Stimulated activated CD8-positive, alpha-beta memory T cell treated with anti-CD3 and anti-CD28 coated beads, Interleukin-12 subunit alpha, Interleukin-12 subunit beta, amount 100 ng/mL, for 1 hour (primary cell): ENCODE results near the gene SLC1A1.
"Not testable (repeated sequence)": the region's sequence is repeated elsewhere in the genome, so short reads cannot be mapped to it uniquely, and the experiment has no call there.

Source experiments
- DNase-seq: peaks from one replicate; pipeline ENCODE4 v3.0.0-alpha.2; 2020; ENCODE audit warnings: low read depth

Gene SLC1A1

DNA sequence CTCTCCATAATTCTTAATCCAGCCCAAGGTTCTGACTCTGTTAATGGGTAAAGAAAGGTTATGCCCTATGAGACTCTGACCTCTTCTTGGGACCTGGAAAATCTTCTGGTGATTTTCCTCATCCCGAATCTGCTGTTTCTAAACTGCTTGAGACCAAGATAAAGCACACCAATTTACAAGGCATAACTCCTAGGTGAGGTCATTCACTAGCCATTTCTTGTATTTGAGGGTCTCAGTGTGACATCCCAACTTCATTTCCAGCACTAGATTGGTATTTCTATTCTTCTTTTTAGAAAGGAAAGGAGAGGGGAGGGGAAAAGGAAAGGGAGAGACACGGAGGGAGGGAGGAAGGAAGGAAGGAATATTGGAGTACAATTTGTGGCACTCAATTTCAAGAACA is 51.6 kb downstream of the SLC1A1 start:
- DNase-seq, result no peak

DNA sequence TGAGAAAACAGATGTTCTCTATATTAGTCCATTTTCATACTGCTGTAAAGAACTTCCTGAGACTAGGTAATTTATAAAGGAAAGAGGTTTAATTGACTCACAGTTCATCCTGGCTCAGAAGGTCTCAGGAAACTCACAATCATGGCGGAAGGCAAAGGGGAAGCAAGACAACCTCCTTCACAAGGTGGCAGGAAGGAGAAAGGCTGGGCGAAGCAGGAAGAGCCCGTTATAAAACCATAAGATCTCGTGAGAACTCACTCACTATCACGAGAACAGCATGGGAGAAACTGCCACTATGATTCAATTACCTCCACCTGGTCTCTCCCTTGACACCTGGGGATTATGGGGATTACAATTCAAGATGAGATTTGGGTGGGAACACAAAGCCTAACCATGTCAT is 54.4 kb downstream of the SLC1A1 start:
- DNase-seq, result not testable (repeated sequence)

DNA sequence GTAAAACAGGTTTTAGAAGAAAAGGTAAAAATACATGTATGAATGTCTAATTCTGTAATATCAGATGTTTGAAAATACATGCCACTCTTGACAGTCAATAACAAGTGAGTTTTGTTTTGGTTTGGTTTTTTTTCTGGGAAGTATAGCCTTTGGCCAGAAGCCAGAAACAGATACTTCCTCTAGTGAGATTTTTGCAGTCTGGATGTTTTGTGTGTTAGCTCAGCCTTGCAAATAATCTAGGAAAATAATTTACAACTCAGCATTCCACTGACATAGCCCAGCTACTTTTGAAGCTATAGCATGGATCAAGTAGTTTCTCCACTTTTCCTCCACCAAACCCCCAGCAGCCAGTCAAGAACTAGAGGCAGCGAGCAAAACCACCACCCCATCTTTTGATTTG is 56.7 kb downstream of the SLC1A1 start:
- no peak for DNase-seq

DNA sequence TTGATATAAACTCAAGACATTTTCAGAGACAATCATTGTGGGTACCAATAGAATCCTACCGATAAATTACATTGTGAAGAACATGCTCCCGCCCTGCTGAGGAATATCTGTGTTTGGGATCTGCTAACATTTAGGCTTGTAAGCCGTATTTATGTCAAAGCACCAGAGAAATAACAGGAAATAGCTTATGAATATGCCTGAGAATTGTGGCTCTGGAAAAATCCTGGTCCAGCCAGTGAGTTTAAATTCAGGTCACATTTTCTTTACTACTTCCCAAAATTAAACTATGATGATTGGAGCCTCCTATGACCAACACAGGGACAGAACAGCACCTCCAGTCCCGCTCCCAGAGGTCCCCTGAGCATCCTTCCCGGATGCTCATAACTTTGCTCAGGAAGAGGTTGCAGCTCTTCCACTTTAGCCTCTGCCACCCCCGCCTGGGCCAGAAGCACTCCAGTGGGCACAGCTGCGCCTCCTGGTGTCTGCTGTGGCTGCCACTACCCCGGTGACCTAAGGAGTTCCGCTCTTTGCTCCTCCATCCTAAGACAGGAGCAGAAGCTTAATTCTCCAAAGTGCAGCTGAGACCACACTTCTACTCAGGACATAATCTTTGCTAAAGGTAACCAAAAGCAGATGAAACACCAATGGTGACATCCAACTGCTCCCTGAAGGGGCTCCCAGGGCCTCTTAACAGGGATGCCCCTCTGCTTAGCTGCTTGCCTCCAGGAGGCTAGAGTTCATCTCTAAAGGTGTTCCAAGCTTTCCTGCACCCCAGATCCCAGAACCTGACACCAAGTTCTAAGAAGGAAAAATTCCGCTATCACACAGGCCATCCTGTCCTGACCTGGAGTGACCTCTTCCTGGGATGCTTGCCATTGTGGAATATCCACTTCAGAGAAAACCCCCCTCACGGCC is 58.8 kb downstream of the SLC1A1 start:
- DNase-seq, result no peak

DNA sequence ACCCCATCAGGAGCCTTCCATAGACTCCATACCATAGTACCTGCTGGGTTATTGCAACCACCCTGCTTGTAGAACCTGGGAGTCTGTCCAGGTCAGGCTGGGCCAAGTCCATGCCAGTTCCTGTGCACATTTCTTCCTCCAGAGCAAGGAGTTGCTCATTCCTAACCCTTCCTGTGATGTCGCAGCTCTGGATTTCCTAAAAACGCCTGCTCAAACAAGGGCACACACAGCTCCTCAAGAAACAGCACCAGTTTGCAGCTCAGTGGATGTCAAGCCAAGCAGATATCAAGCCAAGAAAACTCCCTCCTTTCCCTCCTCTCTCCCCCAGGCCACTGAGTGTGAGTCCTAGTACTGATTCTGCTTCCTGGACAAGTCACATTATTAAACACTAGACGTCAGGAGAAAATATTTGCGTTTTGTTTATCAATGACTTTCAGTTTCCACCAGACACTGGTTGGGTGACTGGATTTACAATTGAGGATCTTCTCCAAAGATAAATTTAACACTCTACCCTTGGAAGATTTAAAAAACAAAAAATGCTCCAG is 59.6 kb downstream of the SLC1A1 start:
- no peak for DNase-seq

DNA sequence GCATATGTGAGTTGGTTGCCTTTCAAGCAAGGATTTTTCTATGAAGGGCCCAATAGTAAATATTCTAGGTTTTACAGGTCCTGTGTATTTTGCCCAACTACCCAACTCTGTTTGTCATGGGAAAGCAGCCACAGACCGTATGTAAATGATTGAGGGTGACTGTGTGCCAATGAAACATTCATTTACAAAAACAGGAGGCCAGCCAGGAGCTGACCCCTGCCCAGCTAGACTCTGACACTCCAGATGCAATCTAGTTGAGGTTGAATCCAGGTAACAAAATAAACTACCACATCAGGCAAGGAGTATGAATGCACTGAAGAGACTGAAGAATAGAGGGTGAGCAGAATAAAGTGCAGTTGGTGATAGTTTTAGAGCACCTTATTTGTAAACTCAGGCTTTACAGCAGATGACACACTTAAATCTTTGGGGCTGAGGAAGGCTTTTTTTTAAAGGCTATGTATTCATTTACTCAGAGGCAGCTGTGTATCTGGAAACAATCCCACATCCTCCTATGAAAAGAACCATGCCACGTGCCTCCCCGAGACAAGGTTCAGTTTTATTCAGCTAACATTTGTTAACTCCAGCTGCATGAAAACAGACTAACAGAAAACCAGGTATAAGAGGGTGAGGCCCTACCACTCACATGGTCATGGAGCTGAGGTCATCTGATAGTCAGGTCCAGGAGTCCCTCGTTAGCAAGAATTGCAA is 60.7 kb downstream of the SLC1A1 start:
- DNase-seq, result no peak

DNA sequence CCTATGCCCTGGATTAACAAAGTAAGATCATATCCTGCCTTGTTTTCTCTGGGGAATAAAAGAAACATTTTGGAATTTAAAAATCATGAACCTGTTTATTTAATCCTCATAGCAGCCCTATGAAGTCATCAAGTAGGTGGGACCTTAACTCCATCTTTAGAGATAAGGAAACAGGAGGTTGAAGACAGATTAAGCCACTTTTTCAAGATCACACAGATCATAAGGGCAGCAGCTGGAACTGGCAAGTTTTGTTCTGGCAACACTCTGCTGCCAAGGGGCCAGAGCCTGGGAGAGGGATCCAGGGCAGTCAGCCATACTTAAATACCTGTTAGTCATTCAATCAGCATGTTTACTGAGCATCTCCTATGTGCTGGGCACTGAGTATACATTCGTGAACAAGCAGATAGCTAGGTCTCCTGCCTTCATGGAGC is 63.7 kb downstream of the SLC1A1 start:
- DNase-seq, result no peak

DNA sequence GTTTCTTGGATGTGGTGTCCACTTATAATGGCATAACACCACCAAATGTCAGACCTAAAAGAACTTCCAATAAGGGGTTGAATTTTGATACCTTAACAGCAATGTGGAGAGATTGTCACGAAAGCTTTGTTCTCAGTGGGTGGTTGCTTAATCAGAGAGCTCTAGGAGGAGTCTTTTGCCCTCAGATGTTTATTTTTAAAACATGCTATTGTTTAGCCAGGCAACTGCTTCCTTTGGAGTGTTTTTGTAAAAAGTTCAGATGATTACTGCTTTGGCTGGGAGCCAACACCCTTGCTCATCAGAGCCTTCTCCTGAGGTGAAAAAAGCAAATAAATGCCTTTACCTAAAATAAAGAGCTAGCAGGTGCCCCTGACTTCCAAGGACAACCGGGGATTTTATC is 65.0 kb downstream of the SLC1A1 start:
- no peak for DNase-seq

DNA sequence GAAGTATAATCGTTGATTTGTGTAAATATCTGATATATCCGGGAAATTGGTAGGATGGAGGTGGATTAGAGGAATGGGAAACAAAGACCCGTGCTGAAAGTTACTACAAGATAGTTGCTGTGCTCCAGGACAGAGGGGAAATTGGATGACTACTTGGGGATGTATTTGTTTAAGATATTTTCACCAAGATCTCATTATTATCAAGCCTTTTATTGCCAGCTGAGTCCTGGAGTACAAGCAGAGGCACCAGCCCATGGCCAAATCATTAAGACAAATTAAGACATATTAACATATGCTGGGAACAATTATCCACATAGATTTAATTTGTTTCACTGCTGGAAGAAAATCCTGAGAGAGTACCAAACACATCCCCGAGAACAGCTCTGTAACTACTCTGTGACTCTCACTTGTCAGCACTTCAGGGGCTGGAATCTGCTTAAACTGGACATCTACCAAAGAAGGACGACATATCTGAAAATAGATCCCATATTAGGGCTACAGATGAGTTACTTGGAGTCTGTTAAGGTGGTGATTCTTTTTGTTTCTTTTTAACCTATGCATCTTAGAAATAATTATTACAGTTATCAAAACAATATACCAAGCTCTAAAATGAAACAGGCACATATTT is 68.2 kb downstream of the SLC1A1 start:
- no peak for DNase-seq

DNA sequence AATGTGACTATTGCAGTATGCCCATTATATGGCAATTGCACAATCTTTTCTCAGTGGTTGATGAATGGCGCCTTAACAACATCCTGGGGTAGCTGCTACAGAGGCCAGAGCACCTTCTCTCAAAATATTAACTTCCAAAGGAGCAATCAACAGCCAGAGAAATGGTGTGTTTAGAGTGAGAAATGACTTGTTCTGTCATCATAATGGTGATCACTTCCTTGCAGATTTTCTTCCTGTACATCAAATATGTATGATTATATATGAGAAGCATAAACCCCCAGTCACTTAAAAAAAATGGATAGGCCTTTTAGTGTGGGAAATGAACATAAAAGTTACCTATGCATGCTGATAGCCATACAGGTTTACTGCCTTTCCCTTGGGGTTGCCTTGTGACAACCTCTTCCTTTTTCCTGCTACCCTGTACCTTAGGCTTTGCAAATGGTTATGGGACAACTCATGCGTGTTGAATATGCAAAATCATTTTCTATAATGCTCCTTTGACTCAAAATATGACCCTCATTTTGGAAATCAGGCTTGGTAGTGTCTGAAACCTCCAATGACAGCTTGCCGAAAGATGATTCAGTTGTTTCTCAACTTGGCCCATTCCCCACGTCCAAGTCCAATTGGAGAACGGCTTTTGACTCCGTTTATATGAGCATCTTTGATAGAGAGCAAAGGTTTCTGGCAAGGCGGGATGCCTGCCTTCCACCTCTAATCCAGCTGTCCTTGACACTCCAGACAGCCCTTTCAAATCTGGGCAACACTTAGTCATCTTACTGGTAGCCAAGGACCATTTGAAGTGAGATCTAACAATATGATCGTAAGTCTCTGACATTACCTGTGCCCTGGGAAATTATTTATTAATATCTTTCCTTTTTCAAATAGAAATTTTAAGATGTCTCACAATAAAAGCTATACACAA is 69.3 kb downstream of the SLC1A1 start:
- no peak for DNase-seq

DNA sequence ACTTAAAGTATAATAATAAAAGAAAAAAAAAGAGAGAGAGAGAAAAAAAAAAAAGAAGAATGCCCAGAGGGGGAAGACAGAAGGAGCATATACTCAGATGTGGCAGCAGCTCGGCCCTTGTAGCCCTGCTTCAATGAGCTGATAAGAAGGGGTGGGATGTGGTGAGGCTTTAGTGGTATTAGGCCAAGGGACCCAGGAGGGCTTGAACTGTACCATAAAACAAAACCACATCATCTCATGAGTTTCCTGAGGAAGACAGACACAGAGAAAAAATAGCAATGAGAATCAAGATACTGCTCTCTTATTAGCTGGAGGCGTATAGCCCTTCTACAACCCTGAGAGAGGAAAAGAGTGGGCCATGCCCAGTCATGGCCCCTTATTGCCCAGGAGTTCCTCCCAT is 72.8 kb downstream of the SLC1A1 start:
- DNase-seq, result no peak

DNA sequence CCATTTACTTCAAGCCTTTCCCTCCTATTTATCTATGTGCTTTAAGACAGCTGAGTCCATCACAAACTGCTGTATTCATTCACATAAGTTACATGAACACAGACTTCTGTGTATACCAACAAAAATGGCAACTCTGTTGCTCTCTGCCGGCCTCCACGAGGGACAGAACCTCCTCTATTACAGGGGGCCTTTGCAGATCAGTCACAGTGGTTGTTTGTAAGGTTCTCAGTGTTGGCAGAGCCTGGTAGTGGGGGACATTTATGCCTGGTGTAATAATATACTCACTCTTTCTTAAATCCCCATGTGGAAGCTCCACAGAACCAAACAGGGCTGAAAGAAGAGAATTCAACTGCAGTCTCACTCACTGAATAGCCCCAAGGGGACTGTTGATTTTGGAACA is 76.5 kb downstream of the SLC1A1 start:
- no peak for DNase-seq

DNA sequence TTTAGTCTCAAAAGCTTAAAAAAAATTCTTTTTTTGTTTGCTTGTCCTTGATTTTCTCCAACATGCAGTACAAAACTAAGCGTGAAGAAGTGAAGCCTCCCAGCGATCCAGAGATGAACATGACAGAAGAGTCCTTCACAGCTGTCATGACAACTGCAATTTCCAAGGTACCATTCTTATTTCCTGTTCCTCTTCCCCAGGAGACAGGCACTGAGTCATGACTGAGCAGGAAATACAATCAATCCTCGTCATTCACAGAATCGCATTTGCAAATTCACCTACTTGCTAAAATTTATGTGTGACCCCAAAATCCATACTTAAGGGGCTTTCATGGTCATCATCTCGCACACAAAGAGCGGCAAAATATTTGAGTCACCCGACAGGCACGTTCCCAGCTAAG is 77.3 kb downstream of the SLC1A1 start:
- DNase-seq, result no peak

DNA sequence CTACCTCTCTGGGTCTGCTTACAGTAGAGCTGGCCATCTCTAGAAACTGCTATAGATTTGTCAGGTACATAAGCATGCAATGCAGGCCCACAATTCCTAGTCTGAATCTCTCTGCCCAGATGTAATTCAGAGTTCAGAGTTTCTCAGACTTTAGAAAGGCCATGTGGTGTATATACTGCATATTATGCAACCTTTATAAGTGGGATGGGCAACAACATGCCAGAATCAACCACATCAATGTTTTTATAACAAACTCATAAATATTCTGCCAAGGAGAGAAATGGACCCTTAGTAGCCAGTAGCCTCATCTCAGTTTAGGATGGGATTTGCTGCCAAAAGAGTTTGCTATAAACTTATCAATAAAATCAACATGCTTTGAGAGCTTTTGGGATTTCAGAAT is 78.8 kb downstream of the SLC1A1 start:
- no peak for DNase-seq

DNA sequence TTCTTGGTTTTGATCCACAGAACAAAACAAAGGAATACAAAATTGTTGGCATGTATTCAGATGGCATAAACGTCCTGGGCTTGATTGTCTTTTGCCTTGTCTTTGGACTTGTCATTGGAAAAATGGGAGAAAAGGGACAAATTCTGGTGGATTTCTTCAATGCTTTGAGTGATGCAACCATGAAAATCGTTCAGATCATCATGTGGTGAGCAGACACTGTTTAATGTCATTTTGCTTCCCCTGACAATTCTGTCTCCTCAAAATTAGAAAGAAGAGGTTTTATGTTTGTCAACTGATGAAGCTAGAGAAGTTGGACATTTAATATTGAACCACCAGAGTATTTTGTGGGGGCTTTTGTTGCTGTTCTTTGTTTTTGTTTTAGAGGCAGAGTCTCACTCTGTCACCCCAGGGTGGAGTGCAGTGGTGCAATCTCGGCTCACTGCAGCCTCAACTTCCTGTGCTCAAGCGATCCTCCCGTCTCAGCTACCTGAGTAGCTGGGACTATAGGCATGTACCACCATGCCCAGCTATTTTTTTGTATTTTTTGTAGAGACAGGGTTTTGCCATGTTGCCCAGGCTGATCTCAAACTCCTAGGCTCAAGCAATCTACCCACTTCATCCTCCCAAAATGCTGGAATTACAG is 82.0 kb downstream of the SLC1A1 start:
- DNase-seq, result no peak

DNA sequence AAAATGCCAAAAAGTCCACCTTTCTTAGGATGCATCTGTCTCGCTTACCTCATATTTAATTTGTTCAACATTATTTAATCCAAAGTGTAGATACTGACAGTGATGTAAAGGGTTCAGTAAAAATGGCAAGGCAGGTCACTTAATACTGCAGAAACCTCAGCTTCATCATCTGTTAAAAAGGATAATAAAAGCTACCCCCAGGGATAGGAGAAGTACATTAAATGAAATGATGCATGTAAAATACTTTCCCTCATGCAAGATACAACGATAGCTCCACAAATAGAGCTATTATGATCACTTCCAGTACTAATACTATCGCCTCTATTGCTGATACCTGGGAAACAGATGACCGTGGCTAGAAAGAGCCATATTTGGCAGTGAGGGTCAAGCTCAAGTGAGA is 82.9 kb downstream of the SLC1A1 start:
- DNase-seq, result no peak

DNA sequence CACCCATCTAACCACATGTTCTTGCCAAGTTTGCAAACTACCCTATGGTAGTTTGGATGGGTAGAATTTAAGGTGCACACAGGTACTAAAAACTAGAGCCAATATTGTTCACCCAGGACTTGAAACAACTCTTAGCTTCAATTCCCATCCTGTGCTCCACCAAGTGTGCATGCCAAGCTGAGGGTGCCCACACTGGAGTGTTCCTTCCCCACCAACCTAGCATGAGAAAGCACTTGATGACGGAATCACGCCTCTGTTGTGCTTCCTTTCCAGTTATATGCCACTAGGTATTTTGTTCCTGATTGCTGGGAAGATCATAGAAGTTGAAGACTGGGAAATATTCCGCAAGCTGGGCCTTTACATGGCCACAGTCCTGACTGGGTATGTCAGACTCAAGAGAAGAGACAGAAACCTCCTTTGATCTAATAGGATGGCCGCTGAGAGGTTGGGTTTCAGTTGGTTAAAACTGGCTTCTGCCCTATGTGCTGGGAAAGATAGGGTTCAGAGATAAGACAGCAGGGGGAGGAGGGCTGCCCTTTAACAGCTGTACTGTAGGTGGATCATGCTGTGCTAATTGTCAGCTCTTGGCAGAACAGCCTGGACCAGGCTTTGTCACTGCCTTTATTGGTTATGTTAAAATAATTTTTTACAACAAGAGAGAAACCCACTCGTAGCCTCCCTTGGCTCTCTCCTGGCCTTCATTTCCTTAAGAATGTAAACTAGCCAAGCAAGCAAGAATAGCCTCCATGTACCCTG is 83.5 kb downstream of the SLC1A1 start:
- DNase-seq, result no peak

DNA sequence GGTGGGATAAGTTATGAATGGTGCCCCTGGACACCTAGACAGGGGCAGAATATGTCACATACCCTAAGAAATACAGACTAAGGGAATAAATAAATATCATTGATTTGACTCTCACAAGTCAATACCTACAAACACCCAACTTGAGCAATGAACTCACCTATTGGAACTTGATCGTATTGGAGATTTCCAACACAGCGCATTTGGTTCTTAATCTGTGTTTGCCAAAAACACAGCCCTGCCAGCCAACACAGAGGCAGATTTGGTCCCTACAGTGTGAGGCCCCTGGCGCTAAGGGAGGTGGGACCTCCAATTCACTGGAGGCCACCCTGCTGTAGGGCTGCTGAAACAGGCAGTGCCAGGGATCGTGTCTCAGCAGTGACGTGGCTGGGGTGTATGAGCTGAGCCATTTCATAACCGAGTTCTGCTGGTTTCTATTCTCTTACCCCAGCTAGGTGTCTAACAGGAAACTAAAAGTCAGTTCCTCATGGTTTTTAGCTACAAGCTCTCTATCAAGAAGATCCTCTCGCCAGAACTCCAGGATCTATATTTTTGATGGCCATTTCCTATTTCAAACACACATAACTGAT is 84.5 kb downstream of the SLC1A1 start:
- DNase-seq, result no peak

DNA sequence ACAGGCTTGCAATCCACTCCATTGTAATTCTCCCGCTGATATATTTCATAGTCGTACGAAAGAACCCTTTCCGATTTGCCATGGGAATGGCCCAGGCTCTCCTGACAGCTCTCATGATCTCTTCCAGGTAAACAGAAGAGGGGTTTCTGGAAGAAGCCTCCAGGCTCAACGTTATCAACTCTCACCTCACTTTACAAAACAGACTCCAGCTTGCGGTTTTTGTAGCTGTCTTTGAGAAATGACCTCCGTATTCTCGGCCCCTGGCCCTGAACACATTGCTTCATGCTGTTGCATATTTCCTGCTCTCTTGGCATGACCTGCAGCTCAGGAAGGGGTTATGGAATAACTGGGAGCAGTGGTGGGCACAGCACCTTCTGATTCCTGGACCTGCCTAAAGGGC is 85.7 kb downstream of the SLC1A1 start:
- DNase-seq, result no peak

DNA sequence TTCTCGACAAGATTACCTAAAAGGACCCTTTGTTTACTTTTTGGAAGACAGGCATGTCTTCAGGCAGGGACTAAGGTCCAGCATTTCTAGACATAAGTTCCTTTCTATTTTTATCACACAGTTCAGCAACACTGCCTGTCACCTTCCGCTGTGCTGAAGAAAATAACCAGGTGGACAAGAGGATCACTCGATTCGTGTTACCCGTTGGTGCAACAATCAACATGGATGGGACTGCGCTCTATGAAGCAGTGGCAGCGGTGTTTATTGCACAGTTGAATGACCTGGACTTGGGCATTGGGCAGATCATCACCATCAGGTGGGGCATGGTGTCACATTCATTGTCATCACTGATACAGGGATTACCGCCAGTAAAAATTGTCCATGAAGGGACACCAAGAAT is 86.2 kb downstream of the SLC1A1 start:
- no peak for DNase-seq
